Measurements from ENCODE around the gene ZNF385A. TPM values are rescaled to one million over a fixed set of nuclear protein-coding genes. Genes with fewer than 3 reads are reported as not detected.

The ZNF385A gene
- total and polyA plus RNA-seq, 9 of the 15 experiments (the other 6 are each of a cell fraction or from before 2014, with no cell fraction given) = 1.0 to 111 (median 7.7) TPM

DNA sequence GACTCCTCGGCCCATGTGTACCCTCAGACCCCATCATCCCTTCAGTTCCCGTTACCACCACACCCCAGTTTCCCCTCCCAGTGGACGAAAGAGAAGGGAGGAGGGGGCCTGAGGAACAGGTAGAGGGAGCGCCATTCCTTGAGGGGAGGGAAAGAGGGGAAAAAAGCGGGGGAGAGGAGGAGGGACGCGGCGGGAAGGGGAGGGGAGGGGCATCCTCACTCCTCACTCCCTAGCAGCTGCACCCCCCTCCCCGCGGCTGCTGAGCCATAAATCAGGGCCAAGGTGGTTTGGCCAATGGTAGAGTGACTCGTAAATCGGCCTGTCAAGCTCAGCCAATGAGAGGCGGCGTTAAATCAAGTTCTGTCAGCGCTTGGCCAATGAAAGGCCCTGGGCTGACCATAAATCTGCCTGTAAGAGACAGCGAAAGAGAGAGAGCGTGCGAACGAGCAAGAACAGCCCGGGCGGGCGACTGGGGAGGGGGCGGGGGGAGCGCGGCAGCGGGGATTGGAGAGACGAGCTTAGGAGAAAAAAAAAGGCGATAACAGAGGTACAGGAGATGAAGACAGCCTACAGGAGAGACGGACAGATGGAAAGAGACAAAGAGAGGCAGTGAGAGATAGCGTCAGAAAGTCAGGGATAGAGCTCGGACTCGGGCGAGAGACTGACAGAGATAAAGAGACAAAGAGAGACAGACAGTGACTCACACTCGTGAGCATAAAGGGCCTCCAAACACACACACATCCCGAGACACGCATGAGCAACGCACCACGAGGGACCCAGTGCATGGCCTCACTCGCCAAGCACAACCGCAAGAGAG is 25.4 kb downstream of the ZNF385A start (continued):
- TF ChIP-seq, protein P1, sequence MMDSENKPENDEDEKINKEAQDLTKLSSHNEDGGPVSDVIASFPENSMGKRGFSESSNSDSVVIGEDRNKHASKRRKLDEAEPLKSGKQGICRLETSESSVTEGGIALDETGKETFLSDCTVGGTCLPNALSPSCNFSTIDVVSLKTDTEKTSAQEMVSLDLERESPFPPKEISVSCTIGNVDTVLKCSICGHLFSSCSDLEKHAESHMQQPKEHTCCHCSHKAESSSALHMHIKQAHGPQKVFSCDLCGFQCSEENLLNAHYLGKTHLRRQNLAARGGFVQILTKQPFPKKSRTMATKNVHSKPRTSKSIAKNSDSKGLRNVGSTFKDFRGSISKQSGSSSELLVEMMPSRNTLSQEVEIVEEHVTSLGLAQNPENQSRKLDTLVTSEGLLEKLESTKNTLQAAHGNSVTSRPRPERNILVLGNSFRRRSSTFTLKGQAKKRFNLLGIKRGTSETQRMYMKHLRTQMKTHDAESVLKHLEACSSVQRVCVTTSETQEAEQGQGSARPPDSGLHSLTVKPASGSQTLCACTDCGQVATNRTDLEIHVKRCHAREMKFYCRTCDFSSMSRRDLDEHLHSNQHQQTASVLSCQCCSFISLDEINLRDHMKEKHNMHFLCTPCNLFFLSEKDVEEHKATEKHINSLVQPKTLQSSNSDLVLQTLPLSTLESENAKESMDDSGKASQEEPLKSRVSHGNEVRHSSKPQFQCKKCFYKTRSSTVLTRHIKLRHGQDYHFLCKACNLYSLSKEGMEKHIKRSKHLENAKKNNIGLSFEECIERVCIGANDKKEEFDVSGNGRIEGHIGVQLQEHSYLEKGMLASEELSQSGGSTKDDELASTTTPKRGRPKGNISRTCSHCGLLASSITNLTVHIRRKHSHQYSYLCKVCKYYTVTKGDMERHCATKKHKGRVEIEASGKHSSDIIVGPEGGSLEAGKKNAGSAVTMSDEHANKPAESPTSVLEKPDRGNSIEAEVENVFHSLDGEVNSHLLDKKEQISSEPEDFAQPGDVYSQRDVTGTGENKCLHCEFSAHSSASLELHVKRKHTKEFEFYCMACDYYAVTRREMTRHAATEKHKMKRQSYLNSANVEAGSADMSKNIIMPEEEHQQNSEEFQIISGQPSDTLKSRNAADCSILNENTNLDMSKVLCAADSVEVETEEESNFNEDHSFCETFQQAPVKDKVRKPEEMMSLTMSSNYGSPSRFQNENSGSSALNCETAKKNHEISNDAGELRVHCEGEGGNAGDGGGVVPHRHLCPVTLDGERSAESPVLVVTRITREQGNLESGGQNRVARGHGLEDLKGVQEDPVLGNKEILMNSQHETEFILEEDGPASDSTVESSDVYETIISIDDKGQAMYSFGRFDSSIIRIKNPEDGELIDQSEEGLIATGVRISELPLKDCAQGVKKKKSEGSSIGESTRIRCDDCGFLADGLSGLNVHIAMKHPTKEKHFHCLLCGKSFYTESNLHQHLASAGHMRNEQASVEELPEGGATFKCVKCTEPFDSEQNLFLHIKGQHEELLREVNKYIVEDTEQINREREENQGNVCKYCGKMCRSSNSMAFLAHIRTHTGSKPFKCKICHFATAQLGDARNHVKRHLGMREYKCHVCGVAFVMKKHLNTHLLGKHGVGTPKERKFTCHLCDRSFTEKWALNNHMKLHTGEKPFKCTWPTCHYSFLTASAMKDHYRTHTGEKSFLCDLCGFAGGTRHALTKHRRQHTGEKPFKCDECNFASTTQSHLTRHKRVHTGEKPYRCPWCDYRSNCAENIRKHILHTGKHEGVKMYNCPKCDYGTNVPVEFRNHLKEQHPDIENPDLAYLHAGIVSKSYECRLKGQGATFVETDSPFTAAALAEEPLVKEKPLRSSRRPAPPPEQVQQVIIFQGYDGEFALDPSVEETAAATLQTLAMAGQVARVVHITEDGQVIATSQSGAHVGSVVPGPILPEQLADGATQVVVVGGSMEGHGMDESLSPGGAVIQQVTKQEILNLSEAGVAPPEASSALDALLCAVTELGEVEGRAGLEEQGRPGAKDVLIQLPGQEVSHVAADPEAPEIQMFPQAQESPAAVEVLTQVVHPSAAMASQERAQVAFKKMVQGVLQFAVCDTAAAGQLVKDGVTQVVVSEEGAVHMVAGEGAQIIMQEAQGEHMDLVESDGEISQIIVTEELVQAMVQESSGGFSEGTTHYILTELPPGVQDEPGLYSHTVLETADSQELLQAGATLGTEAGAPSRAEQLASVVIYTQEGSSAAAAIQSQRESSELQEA (IDR thresholded peaks at IDR 0.05; ENCODE audit: low read depth) = peak; percentile 38; the same call in 1 of the 2 replicates
- TF ChIP-seq, protein P2, sequence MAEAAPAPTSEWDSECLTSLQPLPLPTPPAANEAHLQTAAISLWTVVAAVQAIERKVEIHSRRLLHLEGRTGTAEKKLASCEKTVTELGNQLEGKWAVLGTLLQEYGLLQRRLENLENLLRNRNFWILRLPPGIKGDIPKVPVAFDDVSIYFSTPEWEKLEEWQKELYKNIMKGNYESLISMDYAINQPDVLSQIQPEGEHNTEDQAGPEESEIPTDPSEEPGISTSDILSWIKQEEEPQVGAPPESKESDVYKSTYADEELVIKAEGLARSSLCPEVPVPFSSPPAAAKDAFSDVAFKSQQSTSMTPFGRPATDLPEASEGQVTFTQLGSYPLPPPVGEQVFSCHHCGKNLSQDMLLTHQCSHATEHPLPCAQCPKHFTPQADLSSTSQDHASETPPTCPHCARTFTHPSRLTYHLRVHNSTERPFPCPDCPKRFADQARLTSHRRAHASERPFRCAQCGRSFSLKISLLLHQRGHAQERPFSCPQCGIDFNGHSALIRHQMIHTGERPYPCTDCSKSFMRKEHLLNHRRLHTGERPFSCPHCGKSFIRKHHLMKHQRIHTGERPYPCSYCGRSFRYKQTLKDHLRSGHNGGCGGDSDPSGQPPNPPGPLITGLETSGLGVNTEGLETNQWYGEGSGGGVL (CRISPR knock-in tag; IDR thresholded peaks at IDR 0.05) = no peak
- peak; percentile 82 for TF ChIP-seq HLTF (IDR thresholded peaks at IDR 0.05)
- TF ChIP-seq HNRNPK (IDR thresholded peaks at IDR 0.05; ENCODE audit: low read depth, low read length, poor library complexity, severe bottlenecking) = no peak
- TF ChIP-seq PTBP1 (IDR thresholded peaks at IDR 0.05; ENCODE audit: low read depth, low read length) = no peak
- TF ChIP-seq ZNF239 (CRISPR knock-in tag; IDR thresholded peaks at IDR 0.05) = no peak
- TF ChIP-seq ELF2 (CRISPR knock-in tag; IDR thresholded peaks at IDR 0.05) = no peak
- TF ChIP-seq, protein P3, sequence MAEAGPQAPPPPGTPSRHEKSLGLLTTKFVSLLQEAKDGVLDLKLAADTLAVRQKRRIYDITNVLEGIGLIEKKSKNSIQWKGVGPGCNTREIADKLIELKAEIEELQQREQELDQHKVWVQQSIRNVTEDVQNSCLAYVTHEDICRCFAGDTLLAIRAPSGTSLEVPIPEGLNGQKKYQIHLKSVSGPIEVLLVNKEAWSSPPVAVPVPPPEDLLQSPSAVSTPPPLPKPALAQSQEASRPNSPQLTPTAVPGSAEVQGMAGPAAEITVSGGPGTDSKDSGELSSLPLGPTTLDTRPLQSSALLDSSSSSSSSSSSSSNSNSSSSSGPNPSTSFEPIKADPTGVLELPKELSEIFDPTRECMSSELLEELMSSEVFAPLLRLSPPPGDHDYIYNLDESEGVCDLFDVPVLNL (CRISPR knock-in tag; IDR thresholded peaks at IDR 0.05; ENCODE audit: low read depth) = no peak
- TF ChIP-seq ERF (CRISPR knock-in tag; IDR thresholded peaks at IDR 0.05) = peak; percentile 40; the same call in 1 of the 2 replicates
- no peak for TF ChIP-seq KAT2B (IDR thresholded peaks at IDR 0.05; ENCODE audit: low read depth, low read length)
- no peak for TF ChIP-seq ZNF316 (IDR thresholded peaks at IDR 0.05)
- TF ChIP-seq PHF21A (IDR thresholded peaks at IDR 0.05; ENCODE audit: borderline replicate concordance, low read depth) = peak; percentile 100
- TF ChIP-seq ELF1 (tag; IDR thresholded peaks at IDR 0.05) = peak; percentile 53; the same call in 1 of the 2 replicates
- no peak for TF ChIP-seq RUNX1 (IDR thresholded peaks at IDR 0.05; ENCODE audit: low read depth)
- TF ChIP-seq ZNF445 (CRISPR knock-in tag; IDR thresholded peaks at IDR 0.05; ENCODE audit: low read depth) = no peak
- no peak for TF ChIP-seq FOXA1 (IDR thresholded peaks at IDR 0.05; ENCODE audit: borderline replicate concordance)
- TF ChIP-seq ZNF224 (CRISPR knock-in tag; IDR thresholded peaks at IDR 0.05) = no peak
- peak; percentile 83 for TF ChIP-seq SMAD4 (CRISPR knock-in tag; conservative IDR thresholded peaks at IDR 0.05)
